Activated CD8-positive, alpha-beta memory T cell treated with anti-CD3 and anti-CD28 coated beads, Interleukin-2, amount 10 ng/mL, durations not matched to agents 7 days and 5 days (primary cell): ENCODE measurements around the gene CLDN15. TPM values are rescaled to one million over a fixed set of nuclear protein-coding genes. Genes with fewer than 3 reads are reported as not detected.
"Not testable (repeated sequence)": the region's sequence is repeated elsewhere in the genome, so short reads cannot be mapped to it uniquely, and the experiment has no call there.

ENCODE experiments used
- ATAC-seq: fragments of 150-1000 bp; cut with Tn5 transposase; one replicate; pipeline ENCODE4 v1.10.0; 2021; ENCODE audit warnings: moderate library complexity
- CTCF ChIA-PET: fragments of 350-600 bp; sonication (Branson Sonifier 250); formaldehyde crosslinking; loops from one replicate; lab custom pipeline; 2021; ENCODE audit warnings: antibody characterized with exemption; lab: Charles Lee
- DNase-seq: peaks from one replicate; pipeline ENCODE4 v3.0.0-alpha.2; 2020
- H3K27ac Mint-ChIP-seq: one replicate; pipeline ENCODE4 v1.8.0; 2021; ENCODE audit warnings: mild to moderate bottlenecking, mixed read lengths
- H3K27me3 Mint-ChIP-seq: one replicate; pipeline ENCODE4 v1.8.0; 2021; ENCODE audit warnings: mixed read lengths
- H3K36me3 Mint-ChIP-seq: one replicate; pipeline ENCODE4 v1.8.0; 2021; ENCODE audit warnings: mild to moderate bottlenecking, mixed read lengths
- H3K4me1 Mint-ChIP-seq: one replicate; pipeline ENCODE4 v1.8.0; 2021; ENCODE audit warnings: mixed read lengths
- H3K4me3 Mint-ChIP-seq: one replicate; pipeline ENCODE4 v1.8.0; 2021; ENCODE audit warnings: mild to moderate bottlenecking, moderate library complexity, mixed read lengths
- H3K9me3 Mint-ChIP-seq: one replicate; pipeline ENCODE4 v1.8.0; 2022; ENCODE audit warnings: low read depth, mixed read lengths
- total RNA-seq, 2 experiments: library from RNA; stranded (reverse); gene quantifications; one replicate each; pipeline ENCODE4 v1.2.3, GENCODE V29; 2021

The CLDN15 gene, protein sequence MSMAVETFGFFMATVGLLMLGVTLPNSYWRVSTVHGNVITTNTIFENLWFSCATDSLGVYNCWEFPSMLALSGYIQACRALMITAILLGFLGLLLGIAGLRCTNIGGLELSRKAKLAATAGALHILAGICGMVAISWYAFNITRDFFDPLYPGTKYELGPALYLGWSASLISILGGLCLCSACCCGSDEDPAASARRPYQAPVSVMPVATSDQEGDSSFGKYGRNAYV
- 10 to 100 TPM; 21.6 TPM for total RNA-seq

DNA sequence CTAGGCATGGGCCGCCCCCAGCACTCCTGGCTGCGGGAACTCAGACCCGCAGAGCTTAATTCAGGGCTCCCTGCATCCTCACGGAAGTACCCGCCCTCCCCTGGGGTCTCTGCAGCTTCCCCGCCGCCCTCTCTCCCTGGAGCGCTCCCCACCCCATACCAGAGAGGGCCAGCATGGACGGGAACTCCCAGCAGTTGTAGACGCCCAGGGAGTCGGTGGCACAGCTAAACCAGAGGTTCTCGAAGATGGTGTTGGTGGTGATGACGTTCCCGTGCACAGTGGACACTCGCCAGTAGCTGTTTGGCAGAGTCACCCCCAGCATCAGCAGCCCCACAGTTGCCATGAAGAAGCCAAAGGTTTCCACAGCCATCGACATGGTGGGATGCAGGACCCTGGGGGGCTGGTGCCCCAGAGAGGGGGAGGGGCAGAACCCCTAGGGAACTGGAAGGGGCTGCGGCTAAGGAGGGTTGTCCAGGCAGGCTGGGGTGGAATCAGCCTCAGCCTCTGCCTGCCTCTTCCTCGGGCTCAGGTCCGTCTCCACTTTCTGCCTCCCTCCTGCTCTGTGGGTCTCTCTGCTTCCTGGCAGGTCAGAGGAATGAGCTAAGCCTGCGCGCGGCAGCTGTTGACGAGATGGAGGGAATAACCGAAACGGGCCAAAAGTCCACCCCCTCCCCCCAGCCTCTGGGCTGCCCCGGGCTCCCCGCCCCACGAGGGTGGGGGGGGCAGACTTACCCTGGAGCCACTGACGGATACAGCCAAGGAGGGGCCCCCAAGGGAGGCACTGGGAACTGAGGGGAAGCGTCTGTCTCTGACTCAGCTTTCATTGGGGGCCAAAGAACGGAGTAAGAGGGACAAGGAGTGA is at the start of gene CLDN15:
CLDN15 (minus strand) TSS at position 597 of the 862 bp plus-strand sequence; CDS start at position 376, 221 bp downstream.
- Mint-ChIP-seq H3K27ac (no peak within 1 kb of the TSS), H3K4me3 (no peak within 1 kb of the TSS), H3K36me3 (no peaks in the 10 kb centered on the region), H3K27me3 (no peaks in the 10 kb centered on the region), H3K9me3 (no peaks in the 10 kb centered on the region), H3K4me1 (no peaks in the 10 kb centered on the region)
- CTCF ChIA-PET, result interaction anchor here (1.1 kb wide), 1 partner anchor 45 kb away, joined by 3 read pairs; no protein-coding TSS in a partner anchor
- DNase-seq (no peak), ATAC-seq (no peak)

GRCh38 chr7:101287032-101287431 is 49.4 kb upstream of the CLDN15 start:
- ATAC-seq, result no peak
- CTCF ChIA-PET, result interaction anchor here (1.3 kb wide), 1 partner anchor 143 kb away, joined by 3 read pairs; no protein-coding TSS in a partner anchor
- no peak overlapping the region for H3K4me3 Mint-ChIP-seq
- H3K27me3 Mint-ChIP-seq, result peaks cover 22% of the 10 kb centered on the region
- peaks cover 25% of the 10 kb centered on the region for H3K4me1 Mint-ChIP-seq
- no peaks in the 10 kb centered on the region for H3K9me3 Mint-ChIP-seq
- DNase-seq, result no peak
- H3K27ac Mint-ChIP-seq, result no peak overlapping the region
- no peaks in the 10 kb centered on the region for H3K36me3 Mint-ChIP-seq

GRCh38 chr7:101285880-101286279 is 48.3 kb upstream of the CLDN15 start:
- H3K36me3 Mint-ChIP-seq, ATAC-seq, H3K27ac Mint-ChIP-seq, H3K4me3 Mint-ChIP-seq, H3K9me3 Mint-ChIP-seq, DNase-seq: not testable (repeated sequence)
- peaks cover 19% of the 10 kb centered on the region for H3K27me3 Mint-ChIP-seq
- H3K4me1 Mint-ChIP-seq, result peaks cover 25% of the 10 kb centered on the region
- CTCF ChIA-PET, result interaction anchor here (1.1 kb wide), 1 partner anchor 11 kb away, joined by 3 read pairs; no protein-coding TSS in a partner anchor

GRCh38 chr7:101285171-101285570 is 47.6 kb upstream of the CLDN15 start:
- H3K27me3 Mint-ChIP-seq, result peaks cover 14% of the 10 kb centered on the region
- H3K4me1 Mint-ChIP-seq, result peaks cover 23% of the 10 kb centered on the region
- DNase-seq (no peak), ATAC-seq (no peak)
- no peaks in the 10 kb centered on the region for H3K9me3 Mint-ChIP-seq
- no peaks in the 10 kb centered on the region for H3K36me3 Mint-ChIP-seq
- CTCF ChIA-PET, result interaction anchor here (0.6 to 1.7 kb wide), 2 partner anchors 141 to 968 kb away, joined by 3 read pairs; no protein-coding TSS in a partner anchor
- no peak overlapping the region for H3K4me3 Mint-ChIP-seq
- no peak overlapping the region for H3K27ac Mint-ChIP-seq

GRCh38 chr7:101280912-101281311 is 43.3 kb upstream of the CLDN15 start:
- not testable (repeated sequence) for H3K9me3 Mint-ChIP-seq, ATAC-seq, DNase-seq, H3K36me3 Mint-ChIP-seq, H3K4me1 Mint-ChIP-seq, H3K4me3 Mint-ChIP-seq, H3K27ac Mint-ChIP-seq
- H3K27me3 Mint-ChIP-seq, result peaks cover 18% of the 10 kb centered on the region
- CTCF ChIA-PET, result interaction anchor here (1.0 to 4.2 kb wide), 5 partner anchors 12 to 136 kb away, joined by 3 to 59 read pairs (median 33); partner anchors contain the start of gene FIS1

DNA sequence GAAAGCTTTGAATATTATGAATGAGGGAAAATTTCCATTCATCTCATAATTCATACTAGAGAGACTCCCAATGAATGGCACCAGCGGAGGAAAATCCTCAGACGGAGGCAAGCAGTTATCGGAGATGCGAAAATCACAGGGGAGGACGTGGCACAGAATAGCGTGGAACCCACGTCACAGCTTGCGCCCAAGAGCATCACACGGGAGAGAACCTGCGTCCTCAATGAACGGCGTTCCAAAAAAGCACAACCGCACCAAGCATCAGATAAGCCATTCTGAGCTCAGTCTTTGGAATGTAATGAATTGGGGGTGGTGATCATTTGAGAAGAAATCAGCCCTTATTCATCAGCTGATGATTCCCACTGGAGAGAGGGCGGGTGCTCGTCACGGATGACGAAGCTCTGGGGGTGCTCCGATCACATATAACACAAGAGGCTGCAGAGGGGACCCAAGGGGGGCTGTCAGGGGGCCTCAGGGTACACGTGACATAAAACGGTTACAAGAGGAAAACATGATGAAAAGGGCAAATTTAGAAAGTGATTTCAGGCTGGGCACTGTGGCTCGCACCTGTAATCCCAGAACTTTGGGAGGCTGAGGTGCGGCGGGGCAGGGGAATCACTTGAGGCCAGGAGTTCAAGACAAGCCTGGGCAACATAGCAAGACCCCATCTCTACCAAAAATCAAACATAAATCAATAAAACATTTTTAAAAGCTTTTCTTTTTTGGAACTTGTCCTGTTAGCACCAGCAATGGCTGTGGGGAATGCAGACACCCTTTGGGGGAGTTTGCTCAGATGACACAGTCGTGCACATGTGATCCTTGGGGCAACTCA is 41.1 kb upstream of the CLDN15 start:
- Mint-ChIP-seq H3K27ac (no peak overlapping the region), H3K4me3 (no peak overlapping the region), H3K36me3 (no peaks in the 10 kb centered on the region), H3K27me3 (peaks cover 20% of the 10 kb centered on the region), H3K4me1 (peaks cover 7% of the 10 kb centered on the region), H3K9me3 (no peaks in the 10 kb centered on the region)
- CTCF ChIA-PET, result interaction anchor here (0.8 to 1.8 kb wide), 3 partner anchors 12 to 135 kb away, joined by 3 to 8 read pairs (median 4); no protein-coding TSS in a partner anchor
- no peak for DNase-seq
- no peak for ATAC-seq

DNA sequence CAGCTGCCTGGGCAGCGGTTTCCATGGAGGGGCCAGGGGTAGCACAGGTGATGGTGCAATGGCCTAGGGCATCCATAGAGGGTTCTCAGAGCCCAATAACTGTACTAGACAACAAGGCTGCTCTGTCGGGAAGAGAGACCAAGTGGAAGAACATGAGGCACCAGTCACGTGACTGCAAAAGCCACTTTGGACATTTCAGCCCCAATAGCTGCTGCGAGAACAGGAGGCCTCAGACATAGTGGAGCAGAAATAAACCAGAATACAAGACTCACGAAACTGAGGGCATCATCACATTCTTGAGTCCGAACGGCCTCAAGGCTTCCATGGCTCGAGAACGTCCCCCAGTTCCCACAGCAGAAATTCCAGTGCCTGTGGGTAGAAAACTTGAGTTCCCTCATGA is 39.6 kb upstream of the CLDN15 start:
- Mint-ChIP-seq H3K4me3 (no peak overlapping the region), H3K9me3 (no peaks in the 10 kb centered on the region), H3K4me1 (no peaks in the 10 kb centered on the region), H3K27me3 (peaks cover 23% of the 10 kb centered on the region), H3K27ac (no peak overlapping the region), H3K36me3 (no peaks in the 10 kb centered on the region)
- ATAC-seq, result no peak
- DNase-seq, result no peak
- CTCF ChIA-PET, result no interaction called here

DNA sequence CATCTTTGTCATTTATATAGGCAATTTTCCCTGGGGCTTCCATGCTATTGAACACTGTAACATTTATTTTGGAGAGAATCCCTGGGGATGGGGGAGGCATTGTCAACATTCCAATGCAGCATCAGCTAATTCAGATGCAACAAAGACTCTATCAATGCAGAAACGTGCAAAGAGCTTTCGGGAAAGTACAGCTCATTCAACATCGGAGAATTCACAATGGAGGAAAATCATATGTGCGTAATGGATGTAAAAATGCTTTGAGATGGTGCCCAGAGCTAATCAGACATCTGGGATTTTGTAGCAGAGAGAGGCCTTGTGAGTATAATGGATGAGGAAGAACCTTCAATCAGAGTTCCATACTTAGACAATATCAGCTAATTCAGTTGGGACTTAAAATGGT is 35.6 kb upstream of the CLDN15 start:
- Mint-ChIP-seq H3K27me3 (peaks cover 22% of the 10 kb centered on the region), H3K4me3 (no peak overlapping the region), H3K27ac (no peak overlapping the region), H3K4me1 (no peaks in the 10 kb centered on the region), H3K36me3 (no peaks in the 10 kb centered on the region), H3K9me3 (no peaks in the 10 kb centered on the region)
- no peak for ATAC-seq
- CTCF ChIA-PET, result interaction anchor here (2.8 kb wide), 1 partner anchor 10 kb away, joined by 8 read pairs; no protein-coding TSS in a partner anchor
- DNase-seq, result no peak

- Mint-ChIP-seq H3K27ac (no peak overlapping the region), H3K4me3 (no peak overlapping the region), H3K4me1 (no peaks in the 10 kb centered on the region), H3K9me3 (no peaks in the 10 kb centered on the region), H3K36me3 (no peaks in the 10 kb centered on the region), H3K27me3 (peaks cover 12% of the 10 kb centered on the region)
- DNase-seq (no peak), ATAC-seq (no peak)
- CTCF ChIA-PET, result interaction anchor here (0.6 to 1.6 kb wide), 3 partner anchors 51 to 245 kb away, joined by 3 to 4 read pairs (median 4); no protein-coding TSS in a partner anchor
These were observed 33.4 kb upstream of the CLDN15 start for GRCh38 chr7:101271021-101271420.

GRCh38 chr7:101269664-101270063 is 32.1 kb upstream of the CLDN15 start:
- Mint-ChIP-seq H3K36me3 (no peaks in the 10 kb centered on the region), H3K4me3 (no peak overlapping the region), H3K27me3 (peaks cover 15% of the 10 kb centered on the region), H3K4me1 (no peaks in the 10 kb centered on the region), H3K9me3 (no peaks in the 10 kb centered on the region), H3K27ac (no peak overlapping the region)
- CTCF ChIA-PET, result interaction anchor here (1.6 kb wide), 1 partner anchor 126 kb away, joined by 4 read pairs; no protein-coding TSS in a partner anchor
- no peak for ATAC-seq
- DNase-seq, result no peak

GRCh38 chr7:101265622-101266516 is 28.3 kb upstream of the CLDN15 start:
- Mint-ChIP-seq H3K4me1 (no peaks in the 10 kb centered on the region), H3K4me3 (no peak overlapping the region), H3K27ac (no peak overlapping the region), H3K36me3 (no peaks in the 10 kb centered on the region), H3K27me3 (peaks cover 5% of the 10 kb centered on the region), H3K9me3 (no peaks in the 10 kb centered on the region)
- ATAC-seq (no peak), DNase-seq (no peak)
- CTCF ChIA-PET, result interaction anchor here (1.4 to 1.6 kb wide), 2 partner anchors 14 to 17 kb away, joined by 3 to 5 read pairs; no protein-coding TSS in a partner anchor
